WTC11 (cell line): ENCODE results near the gene PRR33. TPM values are rescaled to one million over a fixed set of nuclear protein-coding genes. Genes with fewer than 3 reads are reported as not detected.
"Not testable (repeated sequence)": the region's sequence is repeated elsewhere in the genome, so short reads cannot be mapped to it uniquely, and the experiment has no call there.

ENCODE experiments used
- ATAC-seq: fragments of 200-7000 bp; cut with Tn5 transposase; 2 replicates; pipeline ENCODE4 v1.10.0; 2021; ENCODE audit warnings: mild to moderate bottlenecking, moderate library complexity
- CTCF ChIA-PET: fragments of 300-600 bp; sonication (Branson Sonifier 250); formaldehyde crosslinking; loops from one replicate; lab custom pipeline; 2021; ENCODE audit warnings: antibody characterized with exemption; lab: Charles Lee
- POLR2A ChIA-PET: fragments of 350-600 bp; sonication (Branson Sonifier 250); formaldehyde crosslinking; loops from one replicate; lab custom pipeline; 2021; ENCODE audit warnings: antibody characterized with exemption; lab: Charles Lee
- DNase-seq: peaks from one replicate; pipeline ENCODE4 v3.0.0; 2021; ENCODE audit warnings: low spot score
- H3K27ac Mint-ChIP-seq: 2 replicates; pipeline ENCODE4 v1.8.0; 2021; ENCODE audit warnings: mixed read lengths
- H3K27me3 Mint-ChIP-seq: 2 replicates; pipeline ENCODE4 v1.8.0; 2021; ENCODE audit warnings: low read depth, mild to moderate bottlenecking, moderate library complexity, mixed read lengths
- H3K36me3 Mint-ChIP-seq: 2 replicates; pipeline ENCODE4 v1.8.0; 2021; ENCODE audit warnings: mixed read lengths
- H3K4me1 Mint-ChIP-seq: 2 replicates; pipeline ENCODE4 v1.8.0; 2022; ENCODE audit warnings: mixed read lengths
- H3K4me3 Mint-ChIP-seq: 2 replicates; pipeline ENCODE4 v1.8.0; 2021; ENCODE audit warnings: mild to moderate bottlenecking, moderate library complexity, mixed read lengths
- H3K9me3 Mint-ChIP-seq: 2 replicates; pipeline ENCODE4 v1.8.0; 2021; ENCODE audit warnings: mixed read lengths
- ATF1 ChIP-seq: sonication (generic); formaldehyde crosslinking; IDR thresholded peaks from 2 replicates; pipeline ENCODE4 v1.8.1; 2023; ENCODE audit warnings: mild to moderate bottlenecking, moderate library complexity, missing genetic modification reagents
- ATF2 ChIP-seq: sonication (generic); formaldehyde crosslinking; IDR thresholded peaks from 2 replicates; pipeline ENCODE4 v1.8.1; 2022; ENCODE audit warnings: low read depth, missing genetic modification reagents, borderline replicate concordance
- CREM ChIP-seq: sonication (generic); formaldehyde crosslinking; IDR thresholded peaks from 2 replicates; pipeline ENCODE4 v1.8.1; 2022; ENCODE audit warnings: mild to moderate bottlenecking, missing genetic modification reagents, moderate library complexity
- E2F4 ChIP-seq: sonication (generic); formaldehyde crosslinking; IDR thresholded peaks from 2 replicates; pipeline ENCODE4 v1.8.1; 2022; ENCODE audit warnings: low read depth, mild to moderate bottlenecking, moderate library complexity, missing genetic modification reagents, borderline replicate concordance
- KAT7 ChIP-seq: sonication (generic); formaldehyde crosslinking; IDR thresholded peaks from 2 replicates; pipeline ENCODE4 v1.8.1; 2023; ENCODE audit warnings: missing genetic modification reagents, mild to moderate bottlenecking, borderline replicate concordance
- NFE2L1 ChIP-seq: sonication (generic); formaldehyde crosslinking; IDR thresholded peaks from 2 replicates; pipeline ENCODE4 v1.8.1; 2023; ENCODE audit warnings: missing genetic modification reagents
- NR1H2 ChIP-seq: sonication (generic); formaldehyde crosslinking; IDR thresholded peaks from 2 replicates; pipeline ENCODE4 v1.9.0; 2021; ENCODE audit warnings: mild to moderate bottlenecking, moderate library complexity, missing genetic modification reagents
- PRRX2 ChIP-seq: fragments of 250-450 bp; sonication (Bioruptor Pico); IDR thresholded peaks from 2 replicates; pipeline ENCODE4 v1.8.0; 2021; ENCODE audit warnings: mild to moderate bottlenecking
- RELA ChIP-seq: sonication (generic); formaldehyde crosslinking; IDR thresholded peaks from 2 replicates; pipeline ENCODE4 v1.8.1; 2022; ENCODE audit warnings: missing genetic modification reagents, mild to moderate bottlenecking, borderline replicate concordance
- SMAD3 ChIP-seq: sonication (generic); formaldehyde crosslinking; IDR thresholded peaks from 2 replicates; pipeline ENCODE4 v1.8.0; 2022; ENCODE audit warnings: missing genetic modification reagents, mild to moderate bottlenecking, borderline replicate concordance
- TP53 ChIP-seq: sonication (generic); formaldehyde crosslinking; IDR thresholded peaks from 2 replicates; pipeline ENCODE4 v1.8.1; 2023; ENCODE audit warnings: mild to moderate bottlenecking, missing genetic modification reagents
- ZNF263 ChIP-seq: sonication (generic); formaldehyde crosslinking; IDR thresholded peaks from 2 replicates; pipeline ENCODE4 v1.8.1; 2022; ENCODE audit warnings: low read depth, mild to moderate bottlenecking, moderate library complexity, missing genetic modification reagents
- ZNF396 ChIP-seq: fragments of 250-450 bp; sonication (Bioruptor Pico); IDR thresholded peaks from 2 replicates; pipeline ENCODE4 v1.8.0; 2021; ENCODE audit warnings: mild to moderate bottlenecking, moderate library complexity, borderline replicate concordance
- ZNF512 ChIP-seq: sonication (generic); formaldehyde crosslinking; IDR thresholded peaks from 2 replicates; pipeline ENCODE4 v1.8.1; 2022; ENCODE audit warnings: missing genetic modification reagents, borderline replicate concordance
- total RNA-seq: library from RNA; stranded (reverse); gene quantifications from 3 replicates; pipeline ENCODE4 v1.2.3, GENCODE V29; 2021
- TF ChIP-seq, protein P1 (sequence below): sonication (generic); formaldehyde crosslinking; IDR thresholded peaks from 2 replicates; pipeline ENCODE4 v1.8.1; 2022; ENCODE audit warnings: mild to moderate bottlenecking, moderate library complexity, missing genetic modification reagents
- TF ChIP-seq, protein P2 (sequence below): fragments of 250-450 bp; sonication (Bioruptor Pico); IDR thresholded peaks from 2 replicates; pipeline ENCODE4 v1.9.0; 2021; ENCODE audit warnings: mild to moderate bottlenecking
- TF ChIP-seq, protein P3 (sequence below): sonication (generic); formaldehyde crosslinking; IDR thresholded peaks from 2 replicates; pipeline ENCODE4 v1.8.0; 2023; ENCODE audit warnings: missing genetic modification reagents

PRR33 gene
- total RNA-seq, 1 experiment from 2014 or later, result not detected

DNA sequence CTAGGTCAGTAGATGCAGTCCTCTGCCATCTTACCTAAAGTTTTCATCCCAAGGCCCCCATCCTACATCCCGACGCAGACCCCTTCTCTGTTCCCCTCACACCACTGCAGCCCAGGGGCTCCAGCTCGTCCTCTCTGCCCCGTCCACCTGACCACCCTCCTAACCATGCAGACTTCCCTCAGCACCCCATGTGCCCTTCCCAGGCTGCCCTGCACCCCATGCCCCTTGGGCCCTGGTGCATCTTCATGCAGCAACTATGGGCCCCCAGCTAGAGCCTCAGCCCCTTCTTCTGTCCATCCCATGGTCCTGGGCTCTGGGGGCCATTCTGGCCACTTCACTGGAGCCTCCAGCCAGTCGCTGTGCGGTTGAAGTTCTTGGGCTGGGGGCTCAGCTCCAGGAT lies 2.9 kb downstream of the PRR33 start (continued):
- TF ChIP-seq, protein P1, sequence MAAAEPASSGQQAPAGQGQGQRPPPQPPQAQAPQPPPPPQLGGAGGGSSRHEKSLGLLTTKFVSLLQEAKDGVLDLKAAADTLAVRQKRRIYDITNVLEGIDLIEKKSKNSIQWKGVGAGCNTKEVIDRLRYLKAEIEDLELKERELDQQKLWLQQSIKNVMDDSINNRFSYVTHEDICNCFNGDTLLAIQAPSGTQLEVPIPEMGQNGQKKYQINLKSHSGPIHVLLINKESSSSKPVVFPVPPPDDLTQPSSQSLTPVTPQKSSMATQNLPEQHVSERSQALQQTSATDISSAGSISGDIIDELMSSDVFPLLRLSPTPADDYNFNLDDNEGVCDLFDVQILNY (CRISPR knock-in tag), result no peak
- TF ChIP-seq RELA (CRISPR knock-in tag), result no peak
- no peak for TF ChIP-seq NR1H2 (CRISPR knock-in tag)
- no peak for TF ChIP-seq ATF1 (CRISPR knock-in tag)

DNA sequence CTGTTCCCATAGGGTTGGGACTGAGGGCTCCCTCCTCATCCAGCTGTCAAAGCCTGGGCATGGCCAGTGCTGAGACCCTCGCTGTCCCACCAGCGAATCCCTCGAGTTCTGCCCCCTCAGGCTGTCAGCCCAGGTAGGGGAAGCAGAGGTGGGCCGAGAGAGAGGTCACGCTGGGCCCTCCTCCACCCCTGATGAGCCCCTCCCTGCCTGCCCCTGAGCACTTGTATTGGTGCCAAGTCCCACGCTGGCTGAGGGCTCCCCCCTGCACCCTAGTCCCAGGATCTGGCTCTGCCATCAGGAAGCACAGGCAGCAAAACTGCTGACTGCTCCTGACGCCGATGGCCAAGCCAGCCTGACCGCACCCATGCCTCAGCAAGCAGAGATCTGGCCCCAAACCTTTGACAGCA lies 3.3 kb downstream of the PRR33 start:
- TF ChIP-seq E2F4 (CRISPR knock-in tag), result no peak
- DNase-seq, result no peak
- Mint-ChIP-seq H3K4me3 (no peak overlapping the region), H3K27ac (no peak overlapping the region), H3K36me3 (no peaks in the 10 kb centered on the region), H3K9me3 (no peaks in the 10 kb centered on the region), H3K27me3 (no peaks in the 10 kb centered on the region; the same call in 1 of the 2 replicates), H3K4me1 (no peaks in the 10 kb centered on the region)
- POLR2A ChIA-PET, result no interaction called here
- no peak for ATAC-seq
- CTCF ChIA-PET, result interaction anchor here (0.5 to 1.9 kb wide), 3 partner anchors 12 to 264 kb away, joined by 3 to 5 read pairs (median 5); no protein-coding TSS in a partner anchor

DNA sequence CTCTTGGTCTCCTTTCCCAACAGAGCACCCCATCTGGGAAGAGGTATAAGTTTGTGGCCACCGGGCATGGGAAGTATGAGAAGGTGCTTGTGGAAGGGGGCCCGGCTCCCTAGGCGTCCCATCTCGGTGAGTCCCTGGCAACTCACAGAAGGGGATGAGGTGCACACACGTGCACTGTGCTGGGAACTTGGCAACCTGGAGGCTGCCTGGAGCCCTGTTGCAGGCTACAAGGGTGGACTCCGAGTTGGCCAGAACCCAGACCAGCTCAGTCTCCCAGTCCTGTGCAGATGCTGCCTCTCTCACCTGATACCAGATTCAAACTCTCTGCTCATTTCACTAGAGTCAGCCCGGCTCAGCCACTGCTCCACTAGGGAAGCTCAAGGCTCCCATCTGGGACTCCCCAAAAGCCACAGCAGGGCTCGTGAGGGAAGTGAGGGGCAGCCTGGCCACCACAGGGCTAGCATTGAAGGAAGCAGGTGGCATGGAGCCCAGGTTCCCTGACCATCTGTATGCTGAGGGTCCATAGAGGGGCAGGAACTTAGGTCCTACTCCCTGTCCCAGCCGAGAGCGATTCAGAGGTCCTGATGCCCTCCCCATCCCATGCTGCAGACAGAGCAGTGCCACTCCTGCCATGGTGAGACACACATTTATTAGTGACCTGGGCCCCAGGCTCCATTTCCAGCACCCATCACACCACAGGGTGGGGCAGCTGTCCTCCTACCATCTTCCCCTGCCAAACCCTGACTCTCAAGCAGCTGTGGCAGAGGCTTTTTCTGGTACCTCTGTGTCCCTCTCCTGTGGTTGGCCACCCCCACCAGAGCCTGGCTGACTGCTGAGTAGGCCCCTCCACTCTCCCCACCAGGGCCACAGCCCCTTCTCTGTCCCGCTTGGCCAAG lies 4.0 kb downstream of the PRR33 start:
- CTCF ChIA-PET, result interaction anchor here (0.5 to 1.9 kb wide), 2 partner anchors 11 to 41 kb away, joined by 3 to 5 read pairs; no protein-coding TSS in a partner anchor
- TF ChIP-seq NFE2L1 (CRISPR knock-in tag), result no peak
- TF ChIP-seq, all 79 proteins: peak for 0

DNA sequence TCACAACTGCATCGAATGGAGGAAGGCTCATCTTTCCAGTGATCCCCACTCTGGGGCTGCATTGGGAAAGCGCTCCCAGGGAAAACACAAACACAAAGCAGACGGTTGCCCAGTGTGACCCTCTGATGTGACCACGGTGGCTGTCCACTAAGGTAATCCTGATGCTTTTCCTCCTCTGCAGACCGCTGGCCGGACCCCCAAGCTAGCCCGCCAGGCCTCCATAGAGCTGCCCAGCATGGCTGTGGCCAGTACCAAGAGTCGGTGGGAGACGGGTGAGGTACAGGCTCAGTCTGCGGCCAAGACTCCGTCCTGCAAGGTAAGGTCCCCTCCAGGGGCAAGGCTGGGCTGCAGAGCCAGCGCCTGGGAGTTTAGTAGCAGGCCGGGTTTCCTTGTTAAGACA lies 5.1 kb downstream of the PRR33 start:
- CTCF ChIA-PET, H3K36me3 Mint-ChIP-seq, H3K4me3 Mint-ChIP-seq, DNase-seq, ATAC-seq, H3K27ac Mint-ChIP-seq, H3K4me1 Mint-ChIP-seq, H3K27me3 Mint-ChIP-seq, H3K9me3 Mint-ChIP-seq, POLR2A ChIA-PET: not testable (repeated sequence)

More for the DNA sequence above, 4.0 kb downstream of the PRR33 start:
- Mint-ChIP-seq H3K27ac (no peak overlapping the region), H3K9me3 (no peaks in the 10 kb centered on the region), H3K36me3 (no peaks in the 10 kb centered on the region), H3K4me1 (no peaks in the 10 kb centered on the region), H3K4me3 (no peak overlapping the region), H3K27me3 (no peaks in the 10 kb centered on the region; the same call in 1 of the 2 replicates)
- ATAC-seq (no peak), DNase-seq (no peak)
- POLR2A ChIA-PET, result no interaction called here

- no peaks in the 10 kb centered on the region for H3K9me3 Mint-ChIP-seq
- H3K4me3 Mint-ChIP-seq, result no peak overlapping the region
- DNase-seq (no peak), ATAC-seq (no peak)
- ChIA-PET POLR2A (no interaction called here), CTCF (interaction anchor here (0.6 to 3.8 kb wide), 6 partner anchors 32 to 272 kb away, joined by 3 to 159 read pairs (median 20); partner anchors contain the start of gene MRPL23)
- H3K4me1 Mint-ChIP-seq, result no peaks in the 10 kb centered on the region
- no peaks in the 10 kb centered on the region for H3K36me3 Mint-ChIP-seq
- H3K27ac Mint-ChIP-seq, result no peak overlapping the region
- no peaks in the 10 kb centered on the region; the same call in 1 of the 2 replicates for H3K27me3 Mint-ChIP-seq
- TF ChIP-seq, protein P1 (CRISPR knock-in tag), result no peak
- TF ChIP-seq, protein P2, sequence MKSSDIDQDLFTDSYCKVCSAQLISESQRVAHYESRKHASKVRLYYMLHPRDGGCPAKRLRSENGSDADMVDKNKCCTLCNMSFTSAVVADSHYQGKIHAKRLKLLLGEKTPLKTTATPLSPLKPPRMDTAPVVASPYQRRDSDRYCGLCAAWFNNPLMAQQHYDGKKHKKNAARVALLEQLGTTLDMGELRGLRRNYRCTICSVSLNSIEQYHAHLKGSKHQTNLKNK (CRISPR knock-in tag), result no peak
- TF ChIP-seq CREM (CRISPR knock-in tag) (no peak), ZNF263 (CRISPR knock-in tag) (no peak), SMAD3 (CRISPR knock-in tag) (no peak), KAT7 (CRISPR knock-in tag) (no peak), PRRX2 (no peak), ZNF396 (CRISPR knock-in tag) (no peak), NFE2L1 (CRISPR knock-in tag) (no peak), ATF2 (CRISPR knock-in tag) (no peak), ZNF512 (CRISPR knock-in tag) (no peak), TP53 (no peak)
- TF ChIP-seq, protein P3, sequence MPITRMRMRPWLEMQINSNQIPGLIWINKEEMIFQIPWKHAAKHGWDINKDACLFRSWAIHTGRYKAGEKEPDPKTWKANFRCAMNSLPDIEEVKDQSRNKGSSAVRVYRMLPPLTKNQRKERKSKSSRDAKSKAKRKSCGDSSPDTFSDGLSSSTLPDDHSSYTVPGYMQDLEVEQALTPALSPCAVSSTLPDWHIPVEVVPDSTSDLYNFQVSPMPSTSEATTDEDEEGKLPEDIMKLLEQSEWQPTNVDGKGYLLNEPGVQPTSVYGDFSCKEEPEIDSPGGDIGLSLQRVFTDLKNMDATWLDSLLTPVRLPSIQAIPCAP (CRISPR knock-in tag), result no peak
These were observed 7.4 kb downstream of the PRR33 start for GRCh38 chr11:1884303-1884700.
